Endodermal cell (in vitro differentiated cells): ENCODE measurements around the gene TMEM200C. TPM values are rescaled to one million over a fixed set of nuclear protein-coding genes. Genes with fewer than 3 reads are reported as not detected.
A peak's percentile ranks its signal among the peaks of the same experiment; 100 is the strongest.

ENCODE experiments used
- DNase-seq: peaks from one replicate; pipeline ENCODE4 v3.0.0-alpha.2; 2017
- H3K27ac ChIP-seq: 2 replicates; pipeline ENCODE4 v1.5.1; 2013; ENCODE audit warnings: mild to moderate bottlenecking, low read depth, low read length, moderate library complexity
- H3K27me3 ChIP-seq: 2 replicates; pipeline ENCODE4 v1.6.1; 2013; ENCODE audit warnings: mild to moderate bottlenecking, low read length, moderate library complexity; ENCODE audit not compliant: insufficient read depth, control insufficient read depth, poor library complexity, severe bottlenecking
- H3K36me3 ChIP-seq: 2 replicates; pipeline ENCODE4 v1.7.0; 2013; ENCODE audit warnings: mild to moderate bottlenecking, low read length, moderate library complexity; ENCODE audit not compliant: control insufficient read depth, insufficient read depth
- H3K4me1 ChIP-seq: one replicate; pipeline ENCODE4 v1.7.0; 2013; ENCODE audit warnings: low read length; ENCODE audit not compliant: control insufficient read depth, insufficient read depth
- H3K4me3 ChIP-seq: 2 replicates; pipeline ENCODE4 v1.5.1; 2013; ENCODE audit warnings: mild to moderate bottlenecking, low read length, moderate library complexity
- H3K9ac ChIP-seq: 2 replicates; pipeline ENCODE4 v1.6.1; 2013; ENCODE audit warnings: mild to moderate bottlenecking, low read length, moderate library complexity; ENCODE audit not compliant: poor library complexity, severe bottlenecking; ENCODE audit errors: extremely low read depth
- H3K9me3 ChIP-seq: 2 replicates; pipeline ENCODE4 v1.6.1; 2013; ENCODE audit warnings: mild to moderate bottlenecking, low read length, moderate library complexity; ENCODE audit not compliant: control insufficient read depth
- H3K27ac Mint-ChIP-seq: 2 replicates; pipeline ENCODE4 v1.8.0; 2020; ENCODE audit warnings: mixed read lengths
- H3K27me3 Mint-ChIP-seq: 2 replicates; pipeline ENCODE4 v1.8.0; 2021; ENCODE audit warnings: mild to moderate bottlenecking, mixed read lengths; ENCODE audit not compliant: insufficient read depth
- H3K36me3 Mint-ChIP-seq: 2 replicates; pipeline ENCODE4 v1.8.0; 2020; ENCODE audit warnings: low read depth, mixed read lengths
- H3K4me1 Mint-ChIP-seq: 2 replicates; pipeline ENCODE4 v1.8.0; 2020; ENCODE audit warnings: mixed read lengths
- H3K4me3 Mint-ChIP-seq: 2 replicates; pipeline ENCODE4 v1.8.0; 2020; ENCODE audit warnings: mild to moderate bottlenecking, moderate library complexity, mixed read lengths
- H3K9me3 Mint-ChIP-seq: 2 replicates; pipeline ENCODE4 v1.8.0; 2020; ENCODE audit warnings: mild to moderate bottlenecking, mixed read lengths
- CTCF ChIP-seq: fragments of 200-600 bp; sonication (generic); conservative IDR thresholded peaks from 2 replicates; pipeline ENCODE4 v1.5.0; 2021; ENCODE audit warnings: antibody characterized with exemption, mild to moderate bottlenecking
- WGBS, 2 experiments: methylation state at CpG; one replicate each; pipeline versions ENCODE4 v1.1.5 to v1.1.7; 2013; ENCODE audit warnings: missing lambda C conversion rate in 2 of 2, mixed read lengths in 1 of 2; ENCODE audit not compliant: insufficient coverage in 1 of 2, insufficient read length in 1 of 2; 5-methylcytosine and 5-hydroxymethylcytosine counted together
- total RNA-seq, 2 donors: library from RNA; stranded (reverse); fragmentation: NEBNext Ultra II Directional in 1 of 2; extraction: Animal tissue kit (Norgen Biotek cat#: 25700) in 1 of 2; gene quantifications; 2 replicates in 1 of 2; 3 replicates in 1 of 2; pipeline ENCODE4 v1.2.1, GENCODE V29; 2021

Gene TMEM200C
- total RNA-seq, 2 donors from 2014 or later = 4.7 to 7.3 TPM

DNA sequence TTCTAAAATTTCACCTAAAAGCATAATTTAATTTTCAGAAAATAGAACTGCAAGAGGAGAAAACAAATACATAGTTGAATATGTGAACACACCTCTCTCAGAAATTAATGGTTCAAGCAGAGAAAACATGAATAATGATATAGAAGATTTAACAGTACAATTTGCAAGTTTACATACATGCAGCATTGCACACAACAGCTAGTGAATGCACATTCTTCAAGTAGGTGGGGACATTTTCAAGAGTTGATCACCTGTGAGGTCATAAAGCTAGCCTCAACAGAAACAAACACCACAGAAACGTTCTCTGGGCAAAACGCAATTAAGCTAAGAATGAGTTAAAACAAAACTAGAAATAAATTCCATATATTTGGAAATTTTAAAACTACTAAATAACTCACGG is 38.1 kb downstream of the TMEM200C start:
- no peak overlapping the region for H3K4me3 ChIP-seq
- DNase-seq = no peak
- H3K9ac ChIP-seq = no peak overlapping the region
- WGBS, 2 experiments = 100% methylated on average over 1 of the region's 3 CpGs; no CpG with 5 or more reads in 1 of the 2 experiments
- H3K36me3 Mint-ChIP-seq = no peaks in the 10 kb centered on the region
- H3K9me3 ChIP-seq = peaks cover 19% of the 10 kb centered on the region
- peaks cover 21% of the 10 kb centered on the region for H3K9me3 Mint-ChIP-seq
- H3K4me1 ChIP-seq = no peaks in the 10 kb centered on the region
- H3K27me3 Mint-ChIP-seq = no peaks in the 10 kb centered on the region
- no peak for TF ChIP-seq CTCF
- no peak overlapping the region for H3K27ac Mint-ChIP-seq
- no peak overlapping the region for H3K27ac ChIP-seq
- no peaks in the 10 kb centered on the region for H3K36me3 ChIP-seq
- H3K4me1 Mint-ChIP-seq = no peaks in the 10 kb centered on the region
- no peaks in the 10 kb centered on the region for H3K27me3 ChIP-seq
- H3K4me3 Mint-ChIP-seq = no peak overlapping the region

DNA sequence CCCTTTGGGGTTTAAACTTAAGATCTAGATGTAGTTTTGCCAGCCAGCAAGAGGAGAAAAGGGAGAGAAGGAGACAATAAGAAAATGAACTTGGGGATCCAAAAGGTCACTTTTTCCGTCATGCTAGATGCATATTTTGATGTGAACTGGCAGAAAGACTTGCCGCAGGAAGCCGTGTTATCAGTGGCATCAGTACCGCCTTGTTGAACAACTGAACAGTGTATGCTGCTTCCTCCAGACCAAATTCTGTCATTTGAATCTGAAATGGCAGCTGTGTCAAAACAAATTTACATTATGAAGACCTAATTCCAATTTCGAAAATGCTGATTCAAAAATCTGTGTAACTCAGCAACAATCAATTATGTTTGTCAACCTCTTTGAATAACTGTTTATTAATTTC is 42.1 kb downstream of the TMEM200C start:
- H3K27me3 ChIP-seq = no peaks in the 10 kb centered on the region
- Mint-ChIP-seq H3K27me3 (no peaks in the 10 kb centered on the region), H3K4me3 (no peak overlapping the region), H3K4me1 (no peaks in the 10 kb centered on the region), H3K36me3 (no peaks in the 10 kb centered on the region), H3K27ac (no peak overlapping the region), H3K9me3 (no peaks in the 10 kb centered on the region)
- no peak overlapping the region for H3K27ac ChIP-seq
- no peaks in the 10 kb centered on the region for H3K36me3 ChIP-seq
- 91 to 95% methylated on average over 4 to 5 of the region's 5 CpGs for WGBS, 2 experiments
- no peaks in the 10 kb centered on the region for H3K9me3 ChIP-seq
- DNase-seq = no peak
- H3K9ac ChIP-seq = no peak overlapping the region
- TF ChIP-seq CTCF = no peak
- H3K4me1 ChIP-seq = no peaks in the 10 kb centered on the region
- no peak overlapping the region for H3K4me3 ChIP-seq

GRCh38 chr18:5851998-5852397 is 43.3 kb downstream of the TMEM200C start:
- H3K27ac Mint-ChIP-seq = no peak overlapping the region
- WGBS, 2 experiments = 84 to 86% methylated on average over 1 to 2 of the region's 2 CpGs
- H3K9me3 Mint-ChIP-seq = no peaks in the 10 kb centered on the region
- no peaks in the 10 kb centered on the region for H3K9me3 ChIP-seq
- H3K36me3 Mint-ChIP-seq = no peaks in the 10 kb centered on the region
- no peaks in the 10 kb centered on the region for H3K27me3 Mint-ChIP-seq
- no peak for DNase-seq
- no peaks in the 10 kb centered on the region for H3K4me1 ChIP-seq
- no peaks in the 10 kb centered on the region for H3K36me3 ChIP-seq
- no peaks in the 10 kb centered on the region for H3K4me1 Mint-ChIP-seq
- H3K9ac ChIP-seq = no peak overlapping the region
- no peak overlapping the region for H3K27ac ChIP-seq
- no peaks in the 10 kb centered on the region for H3K27me3 ChIP-seq
- no peak overlapping the region for H3K4me3 ChIP-seq
- peak; percentile 64 for TF ChIP-seq CTCF
- no peak overlapping the region for H3K4me3 Mint-ChIP-seq
